SU-DHL-6 (cell line): ENCODE data around the gene AP2S1.

Experiments used
- H2AFZ ChIP-seq: fragments of 200-600 bp; sonication (generic); 2 replicates; pipeline ENCODE4 v1.6.1; 2014; ENCODE audit warnings: low read depth, mild to moderate bottlenecking, moderate library complexity, mixed read lengths, antibody characterized with exemption, low read length; ENCODE audit not compliant: severe bottlenecking
- H3F3A ChIP-seq: fragments of 200-600 bp; shearing (Covaris generic); 2 replicates; pipeline ENCODE4 v1.6.0; 2016; ENCODE audit warnings: antibody characterized with exemption, mild to moderate bottlenecking; ENCODE audit not compliant: insufficient read depth
- H3K27ac ChIP-seq: fragments of 200-600 bp; sonication (generic); 2 replicates; pipeline ENCODE4 v1.5.1; 2016; ENCODE audit warnings: low read depth, mild to moderate bottlenecking, low read length, moderate library complexity, mixed read lengths
- H3K27me3 ChIP-seq: fragments of 200-600 bp; sonication (generic), shearing (Covaris generic); 2 replicates; pipeline ENCODE4 v1.6.0; 2014; ENCODE audit warnings: mild to moderate bottlenecking, low read length
- H3K36me3 ChIP-seq: fragments of 200-600 bp; sonication (generic); 2 replicates; pipeline ENCODE4 v1.6.1; 2014; ENCODE audit warnings: mild to moderate bottlenecking, low read length, mixed read lengths
- H3K4me2 ChIP-seq: fragments of 300-600, 200-600 bp; shearing (Covaris generic), sonication (generic); 2 replicates; pipeline ENCODE4 v1.6.0; 2014; ENCODE audit warnings: low read length, low read depth, mild to moderate bottlenecking; ENCODE audit not compliant: poor library complexity, severe bottlenecking
- H3K4me3 ChIP-seq: fragments of 200-600 bp; sonication (generic); 2 replicates; pipeline ENCODE4 v1.5.1; 2014; ENCODE audit warnings: antibody characterized with exemption, low read length, mild to moderate bottlenecking, mixed read lengths; ENCODE audit not compliant: insufficient read depth, poor library complexity, severe bottlenecking
- H3K79me2 ChIP-seq: fragments of 200-600 bp; sonication (generic); 2 replicates; pipeline ENCODE4 v1.6.1; 2014; ENCODE audit warnings: mild to moderate bottlenecking, low read length, moderate library complexity; ENCODE audit not compliant: insufficient read depth
- H3K9ac ChIP-seq: fragments of 200-600 bp; sonication (generic); 2 replicates; pipeline ENCODE4 v1.7.0; 2014; ENCODE audit warnings: mild to moderate bottlenecking, low read length
- H3K9me2 ChIP-seq: fragments of 200-600 bp; sonication (generic); replicated peaks from 2 replicates; pipeline ENCODE4 v1.6.1; 2014; ENCODE audit warnings: low read length; ENCODE audit not compliant: insufficient read depth
- H3K9me3 ChIP-seq: fragments of 200-600 bp; sonication (generic); 2 replicates; pipeline ENCODE4 v1.6.1; 2014; ENCODE audit warnings: low read length, mixed read lengths; ENCODE audit not compliant: insufficient read depth
- H4K20me1 ChIP-seq: fragments of 200-600 bp; sonication (generic); 2 replicates; pipeline ENCODE4 v1.6.1; 2014; ENCODE audit warnings: low read depth, mild to moderate bottlenecking, antibody characterized with exemption, low read length, moderate library complexity, mixed read lengths
- EZH2phosphoT487 ChIP-seq: fragments of 200-600 bp; sonication (generic), shearing (Covaris generic); conservative IDR thresholded peaks from 2 replicates; pipeline ENCODE4 v1.6.1; 2018; ENCODE audit warnings: mild to moderate bottlenecking, antibody characterized with exemption, low read length, moderate library complexity, mixed read lengths
- TF ChIP-seq, protein P1 (sequence below): fragments of 200-600 bp; sonication (generic); IDR thresholded peaks from one replicate; pipeline ENCODE4 v1.5.1; 2017; ENCODE audit warnings: antibody characterized with exemption, mild to moderate bottlenecking, low read length, moderate library complexity; ENCODE audit not compliant: insufficient read depth, poor library complexity, severe bottlenecking

AP2S1 gene

GRCh38 chr19:46850228-46851203 is at the start of gene AP2S1:
Gene AP2S1 (minus strand): TSS chr19:46850846. CDS start chr19:46850766, 80 bp downstream.
- Histone ChIP-seq H3K27ac (peak within 1 kb of the TSS; percentile 10; the same call in 1 of the 2 replicates), H3K9ac (peak within 1 kb of the TSS; percentile 82), H3K79me2 (peaks cover 14% of the 10 kb centered on the region), H3K36me3 (no peaks in the 10 kb centered on the region), H3K27me3 (no peaks in the 10 kb centered on the region), H3K9me3 (no peaks in the 10 kb centered on the region), H4K20me1 (no peaks in the 10 kb centered on the region), H3F3A (no peaks in the 10 kb centered on the region), H2AFZ (peak within 1 kb of the TSS; percentile 91), H3K4me3 (peak within 1 kb of the TSS; percentile 93), H3K4me2 (peak within 1 kb of the TSS; percentile 74), H3K9me2 (no peaks in the 10 kb centered on the region)
- TF ChIP-seq EZH2phosphoT487, result no peak
- TF ChIP-seq, protein P1, sequence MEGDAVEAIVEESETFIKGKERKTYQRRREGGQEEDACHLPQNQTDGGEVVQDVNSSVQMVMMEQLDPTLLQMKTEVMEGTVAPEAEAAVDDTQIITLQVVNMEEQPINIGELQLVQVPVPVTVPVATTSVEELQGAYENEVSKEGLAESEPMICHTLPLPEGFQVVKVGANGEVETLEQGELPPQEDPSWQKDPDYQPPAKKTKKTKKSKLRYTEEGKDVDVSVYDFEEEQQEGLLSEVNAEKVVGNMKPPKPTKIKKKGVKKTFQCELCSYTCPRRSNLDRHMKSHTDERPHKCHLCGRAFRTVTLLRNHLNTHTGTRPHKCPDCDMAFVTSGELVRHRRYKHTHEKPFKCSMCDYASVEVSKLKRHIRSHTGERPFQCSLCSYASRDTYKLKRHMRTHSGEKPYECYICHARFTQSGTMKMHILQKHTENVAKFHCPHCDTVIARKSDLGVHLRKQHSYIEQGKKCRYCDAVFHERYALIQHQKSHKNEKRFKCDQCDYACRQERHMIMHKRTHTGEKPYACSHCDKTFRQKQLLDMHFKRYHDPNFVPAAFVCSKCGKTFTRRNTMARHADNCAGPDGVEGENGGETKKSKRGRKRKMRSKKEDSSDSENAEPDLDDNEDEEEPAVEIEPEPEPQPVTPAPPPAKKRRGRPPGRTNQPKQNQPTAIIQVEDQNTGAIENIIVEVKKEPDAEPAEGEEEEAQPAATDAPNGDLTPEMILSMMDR, result no peak

DNA sequence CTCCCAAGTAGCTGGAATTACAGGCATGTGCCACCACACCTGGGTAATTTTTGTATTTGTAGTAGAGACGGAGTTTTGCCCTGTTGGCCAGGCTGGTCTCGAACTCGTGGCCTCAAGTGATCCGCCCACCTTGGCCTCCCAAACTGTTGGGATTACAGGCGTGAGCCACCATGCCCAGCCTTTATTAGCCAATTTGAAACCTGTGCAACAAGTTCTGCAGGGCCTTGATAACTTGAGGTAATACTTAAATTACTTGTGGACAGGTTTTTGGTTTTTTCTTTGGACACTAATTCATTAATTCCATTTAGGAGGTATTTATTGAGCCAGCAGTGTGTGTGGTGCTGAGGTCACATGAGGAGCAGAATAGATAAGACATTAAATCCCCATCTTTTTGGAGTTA is 49.7 kb upstream of the AP2S1 start:
- H3K9me2 ChIP-seq, result no peaks in the 10 kb centered on the region
- H3F3A ChIP-seq, result peaks cover 19% of the 10 kb centered on the region
- H3K9ac ChIP-seq, result no peak overlapping the region
- no peaks in the 10 kb centered on the region for H3K27me3 ChIP-seq
- H3K79me2 ChIP-seq, result peaks cover 89% of the 10 kb centered on the region
- no peak overlapping the region for H3K4me3 ChIP-seq
- no peaks in the 10 kb centered on the region for H3K9me3 ChIP-seq
- TF ChIP-seq EZH2phosphoT487, result no peak
- TF ChIP-seq, protein P1, result no peak
- no peak overlapping the region for H3K4me2 ChIP-seq
- H3K36me3 ChIP-seq, result no peaks in the 10 kb centered on the region
- no peak overlapping the region for H3K27ac ChIP-seq
- no peak overlapping the region for H2AFZ ChIP-seq
- peaks cover 3% of the 10 kb centered on the region; the same call in 1 of the 2 replicates for H4K20me1 ChIP-seq

DNA sequence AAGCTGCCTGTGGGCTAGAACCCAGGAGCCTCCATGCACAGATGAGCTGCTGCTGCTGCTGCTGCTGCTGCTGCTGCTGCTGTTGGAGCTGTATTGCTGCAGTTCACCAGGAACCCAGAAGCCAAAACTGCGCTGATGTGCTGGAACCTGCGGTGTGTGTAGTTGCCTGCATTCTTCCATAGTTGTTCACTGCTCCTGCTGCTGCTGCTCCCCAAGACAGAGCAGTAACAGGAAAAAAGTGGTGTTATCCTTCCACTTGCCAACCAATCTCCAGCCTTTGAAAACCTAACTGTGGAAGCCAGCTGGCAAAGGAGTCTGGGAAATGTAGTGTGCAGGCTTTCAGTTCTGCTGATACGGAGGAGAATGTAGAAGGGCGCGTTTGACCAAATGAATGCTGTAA is 48.1 kb upstream of the AP2S1 start:
- TF ChIP-seq, protein P1, result no peak
- no peak for TF ChIP-seq EZH2phosphoT487
- H3K4me2 ChIP-seq, result no peak overlapping the region
- peaks cover 8% of the 10 kb centered on the region; the same call in 1 of the 2 replicates for H4K20me1 ChIP-seq
- H3K36me3 ChIP-seq, result no peaks in the 10 kb centered on the region
- no peak overlapping the region for H3K4me3 ChIP-seq
- H3K27ac ChIP-seq, result no peak overlapping the region
- no peaks in the 10 kb centered on the region for H3K9me3 ChIP-seq
- no peak overlapping the region for H2AFZ ChIP-seq
- H3F3A ChIP-seq, result peaks cover 22% of the 10 kb centered on the region
- no peaks in the 10 kb centered on the region for H3K9me2 ChIP-seq
- H3K27me3 ChIP-seq, result no peaks in the 10 kb centered on the region
- H3K79me2 ChIP-seq, result peaks cover 90% of the 10 kb centered on the region
- H3K9ac ChIP-seq, result no peak overlapping the region
